AG09309 (cell line): Measurements from ENCODE around the gene OMG.

Experiments
- DNase-seq: peaks from one replicate; pipeline ENCODE4 v3.0.0-alpha.2; 2010; ENCODE audit warnings: low read depth
- H3K4me3 ChIP-seq: 2 replicates; pipeline ENCODE4 v1.5.1; 2011; ENCODE audit warnings: mild to moderate bottlenecking, low read depth, low read length, moderate library complexity; ENCODE audit not compliant: control insufficient read depth
- TF ChIP-seq, protein P1 (sequence below): IDR thresholded peaks from 2 replicates; pipeline ENCODE4 v1.5.1; 2011; ENCODE audit warnings: mild to moderate bottlenecking, low read depth, low read length, inconsistent platforms; ENCODE audit not compliant: insufficient read depth, control insufficient read depth; ENCODE audit errors: missing control alignments

Gene OMG

DNA sequence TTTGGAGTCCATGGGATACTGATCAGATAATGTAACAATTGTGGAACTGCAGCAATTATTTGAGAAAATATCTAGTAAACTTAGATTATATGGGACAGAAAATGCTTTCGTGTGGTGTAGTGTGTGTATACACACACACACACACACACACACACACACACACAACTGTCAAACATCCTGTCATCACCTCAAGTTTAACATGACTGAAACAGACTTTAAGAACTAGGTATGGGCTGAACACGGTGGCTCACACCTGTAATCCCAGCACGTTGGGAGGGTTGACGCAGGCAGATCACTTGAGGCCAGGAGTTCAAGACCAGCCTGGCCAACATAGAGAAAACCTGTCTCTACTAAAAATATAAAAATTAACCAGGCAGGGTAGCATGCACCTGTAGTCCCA, 24.9 kb upstream of the OMG start:
- no peak for DNase-seq
- TF ChIP-seq, protein P1, sequence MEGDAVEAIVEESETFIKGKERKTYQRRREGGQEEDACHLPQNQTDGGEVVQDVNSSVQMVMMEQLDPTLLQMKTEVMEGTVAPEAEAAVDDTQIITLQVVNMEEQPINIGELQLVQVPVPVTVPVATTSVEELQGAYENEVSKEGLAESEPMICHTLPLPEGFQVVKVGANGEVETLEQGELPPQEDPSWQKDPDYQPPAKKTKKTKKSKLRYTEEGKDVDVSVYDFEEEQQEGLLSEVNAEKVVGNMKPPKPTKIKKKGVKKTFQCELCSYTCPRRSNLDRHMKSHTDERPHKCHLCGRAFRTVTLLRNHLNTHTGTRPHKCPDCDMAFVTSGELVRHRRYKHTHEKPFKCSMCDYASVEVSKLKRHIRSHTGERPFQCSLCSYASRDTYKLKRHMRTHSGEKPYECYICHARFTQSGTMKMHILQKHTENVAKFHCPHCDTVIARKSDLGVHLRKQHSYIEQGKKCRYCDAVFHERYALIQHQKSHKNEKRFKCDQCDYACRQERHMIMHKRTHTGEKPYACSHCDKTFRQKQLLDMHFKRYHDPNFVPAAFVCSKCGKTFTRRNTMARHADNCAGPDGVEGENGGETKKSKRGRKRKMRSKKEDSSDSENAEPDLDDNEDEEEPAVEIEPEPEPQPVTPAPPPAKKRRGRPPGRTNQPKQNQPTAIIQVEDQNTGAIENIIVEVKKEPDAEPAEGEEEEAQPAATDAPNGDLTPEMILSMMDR, result no peak
- no peak overlapping the region for H3K4me3 ChIP-seq

- H3K4me3 ChIP-seq, result peak within 1 kb of the TSS; percentile 21
- peak; percentile 57 for DNase-seq
- TF ChIP-seq, protein P1, result no peak
Observed at GRCh38 chr17:31321481-31321880, 24.4 kb upstream of the OMG start, which contains the start of gene EVI2A. Gene EVI2A, minus strand, starts transcription at chr17:31321622. Its CDS starts 2,609 bp downstream, at chr17:31319013.

GRCh38 chr17:31320791-31321190, 23.8 kb upstream of the OMG start:
- no peak for DNase-seq
- TF ChIP-seq, protein P1, result no peak
- H3K4me3 ChIP-seq, result peak overlapping the region; percentile 21; the same call in 1 of the 2 replicates

DNA sequence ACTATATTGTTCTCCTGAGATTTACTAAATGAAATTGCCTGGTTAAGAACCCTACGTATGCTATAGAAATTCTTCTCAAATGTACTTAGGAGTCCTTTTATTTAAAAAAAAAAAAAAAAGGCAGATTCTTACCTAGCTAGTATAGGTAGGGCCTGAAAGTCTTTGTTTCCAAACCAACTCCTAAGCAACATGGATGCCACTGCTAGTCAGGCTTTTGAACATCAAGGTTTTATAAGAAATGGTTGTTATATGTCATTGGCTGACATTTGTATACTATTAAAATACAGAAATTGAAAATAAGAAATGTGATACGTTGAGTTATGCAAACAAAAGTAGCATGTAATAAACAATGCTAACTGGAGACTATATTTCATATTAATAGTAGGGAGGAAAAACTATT, 23.2 kb upstream of the OMG start:
- TF ChIP-seq, protein P1, result no peak
- no peak overlapping the region for H3K4me3 ChIP-seq
- DNase-seq, result no peak

GRCh38 chr17:31318851-31319661, 22.0 kb upstream of the OMG start:
- no peak for DNase-seq
- TF ChIP-seq, protein P1, result no peak
- H3K4me3 ChIP-seq, result no peak overlapping the region

- H3K4me3 ChIP-seq, result no peak overlapping the region
- DNase-seq, result peak; percentile 66
- TF ChIP-seq, protein P1, result no peak
Observed at GRCh38 chr17:31318298-31318801, 21.3 kb upstream of the OMG start.
